ENCODE results near the gene MAP3K7CL.

GRCh38 chr21:29221253-29221744 lies 90.9 kb downstream of the MAP3K7CL start:
- TF ChIP-seq REST (IDR thresholded peaks at IDR 0.05; ENCODE audit: low read depth) (no peak), USF1 (IDR thresholded peaks at IDR 0.05) (no peak), CEBPB (IDR thresholded peaks at IDR 0.05) (no peak)

Data from Ishikawa (cell line).